ENCODE results near the gene RASGRP4.
"Not testable (repeated sequence)": the region's sequence is repeated elsewhere in the genome, so short reads cannot be mapped to it uniquely, and the experiment has no call there.

RASGRP4 gene

GRCh38 chr19:38373907-38374331 lies 52.1 kb downstream of the RASGRP4 start:
- H3K4me3 ChIP-seq (ENCODE audit: low read length) = peak overlapping the region; percentile 93
- peak; percentile 6 for TF ChIP-seq CTCF (IDR thresholded peaks at IDR 0.05; ENCODE audit: insufficient read depth, low read depth, low read length, missing control alignments)
- DNase-seq (ENCODE audit: low read depth) = no peak

DNA sequence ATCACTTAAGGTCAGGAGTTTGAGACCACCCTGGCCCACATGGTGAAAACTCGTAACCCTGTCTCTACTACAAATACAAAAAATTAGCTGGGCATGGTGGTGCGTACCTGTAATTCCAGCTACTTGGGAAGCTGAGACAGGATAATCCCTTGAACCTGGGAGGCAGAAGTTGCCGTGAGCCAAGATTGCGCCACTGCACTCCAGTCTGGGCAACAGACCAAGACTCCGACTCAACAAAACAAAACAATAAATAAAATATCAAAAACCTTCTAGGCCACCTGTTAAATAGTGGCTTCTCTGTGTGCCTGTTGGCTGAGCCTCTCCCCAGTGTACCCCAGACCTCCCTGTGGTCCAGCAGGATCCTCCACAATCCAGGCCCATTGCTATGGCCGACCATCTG lies 54.9 kb downstream of the RASGRP4 start:
- no peak for TF ChIP-seq CTCF (IDR thresholded peaks at IDR 0.05; ENCODE audit: insufficient read depth, low read depth, low read length, missing control alignments)
- DNase-seq (ENCODE audit: low read depth) = no peak
- no peak overlapping the region for H3K4me3 ChIP-seq (ENCODE audit: low read length)

DNA sequence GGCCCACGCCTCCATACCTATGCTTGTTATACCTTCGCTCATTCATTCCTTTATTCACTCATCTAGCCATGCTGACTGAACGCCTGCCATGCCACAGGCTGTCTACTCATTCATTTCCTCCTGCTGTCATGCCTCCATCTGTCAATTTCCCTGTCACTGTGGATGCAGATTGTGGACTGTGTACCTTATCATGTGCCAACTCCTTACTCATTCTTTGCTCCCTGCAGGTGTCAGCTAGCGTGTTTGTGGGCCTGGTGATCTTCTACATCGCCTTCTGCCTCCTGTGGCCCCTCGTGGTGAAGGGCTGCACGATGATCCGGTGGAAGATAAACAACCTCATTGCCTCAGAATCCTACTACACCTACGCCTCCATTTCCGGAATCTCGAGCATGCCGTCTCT lies 55.7 kb downstream of the RASGRP4 start:
- no peak overlapping the region for H3K4me3 ChIP-seq (ENCODE audit: low read length)
- DNase-seq (ENCODE audit: low read depth) = no peak
- no peak for TF ChIP-seq CTCF (IDR thresholded peaks at IDR 0.05; ENCODE audit: insufficient read depth, low read depth, low read length, missing control alignments)

DNA sequence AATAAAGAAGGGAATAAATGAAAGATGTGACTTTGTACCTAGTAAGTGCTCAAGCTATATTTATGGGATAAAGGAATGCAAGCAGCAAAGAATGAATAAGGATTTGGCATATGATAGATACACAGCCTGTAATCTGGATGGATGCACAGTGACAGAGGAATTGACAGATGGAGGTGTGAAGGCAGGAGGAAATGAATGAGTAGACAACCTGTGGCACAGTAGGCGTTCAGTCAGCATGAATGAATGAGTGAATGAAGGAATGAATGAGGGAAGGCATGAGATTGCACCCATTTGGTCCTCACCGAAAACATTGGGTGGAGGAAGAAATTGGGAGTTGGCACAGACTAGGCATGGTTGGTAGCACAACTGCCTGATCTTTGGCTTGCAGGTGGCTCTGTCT lies 56.4 kb downstream of the RASGRP4 start:
- H3K4me3 ChIP-seq (ENCODE audit: low read length) = no peak overlapping the region
- DNase-seq (ENCODE audit: low read depth) = no peak
- no peak for TF ChIP-seq CTCF (IDR thresholded peaks at IDR 0.05; ENCODE audit: insufficient read depth, low read depth, low read length, missing control alignments)

GRCh38 chr19:38367041-38367440 lies 59.0 kb downstream of the RASGRP4 start:
- no peak for TF ChIP-seq CTCF (IDR thresholded peaks at IDR 0.05; ENCODE audit: insufficient read depth, low read depth, low read length, missing control alignments)

GRCh38 chr19:38362946-38363688 lies 62.9 kb downstream of the RASGRP4 start:
- DNase-seq (ENCODE audit: low read depth); H3K4me3 ChIP-seq (ENCODE audit: low read length): not testable (repeated sequence)

More at GRCh38 chr19:38367041-38367440, 59.0 kb downstream of the RASGRP4 start:
- H3K4me3 ChIP-seq (ENCODE audit: low read length) = no peak overlapping the region
- no peak for DNase-seq (ENCODE audit: low read depth)

- TF ChIP-seq CTCF (IDR thresholded peaks at IDR 0.05; ENCODE audit: insufficient read depth, low read depth, low read length, missing control alignments) = no peak
- peak; percentile 78 for DNase-seq (ENCODE audit: low read depth)
- peak overlapping the region; percentile 60 for H3K4me3 ChIP-seq (ENCODE audit: low read length)
Measured at GRCh38 chr19:38362076-38362945, 63.7 kb downstream of the RASGRP4 start.
